GM23338 (cell line): Measurements from ENCODE around the gene PACS1. TPM values are rescaled to one million over a fixed set of nuclear protein-coding genes. Genes with fewer than 3 reads are reported as not detected.

Experiments
- ATAC-seq: fragments of 200-7000 bp; cut with Tn5 transposase; 3 replicates; pipeline ENCODE4 v1.9.1; 2020
- DNase-seq: peaks from one replicate; pipeline ENCODE4 v3.0.0-alpha.2; 2015; ENCODE audit warnings: low spot score
- H2AFZ ChIP-seq: fragments of 200-600 bp; sonication (generic); 2 replicates; pipeline ENCODE4 v1.8.0; 2016; ENCODE audit warnings: antibody characterized with exemption, mild to moderate bottlenecking, moderate library complexity
- H3F3A ChIP-seq: fragments of 200-600 bp; sonication (generic); replicated peaks from 2 replicates; pipeline ENCODE4 v1.8.0; 2017; ENCODE audit warnings: antibody characterized with exemption, mixed run types, low read depth
- H3K27ac ChIP-seq: fragments of 200-600 bp; sonication (generic); 2 replicates; pipeline ENCODE4 v1.6.1; 2016; ENCODE audit warnings: low read depth
- H3K27me3 ChIP-seq: fragments of 200-600 bp; sonication (generic); 2 replicates; pipeline ENCODE4 v1.8.0; 2016; ENCODE audit warnings: mild to moderate bottlenecking, mixed run types, moderate library complexity; ENCODE audit not compliant: insufficient read depth
- H3K36me3 ChIP-seq: fragments of 200-600 bp; sonication (generic); 2 replicates; pipeline ENCODE4 v1.8.0; 2016; ENCODE audit warnings: mild to moderate bottlenecking; ENCODE audit not compliant: insufficient read depth
- H3K4me1 ChIP-seq: fragments of 200-600 bp; sonication (generic); 2 replicates; pipeline ENCODE4 v1.8.0; 2016; ENCODE audit warnings: mild to moderate bottlenecking, moderate library complexity; ENCODE audit not compliant: insufficient read depth
- H3K4me2 ChIP-seq: fragments of 200-600 bp; sonication (generic); 2 replicates; pipeline ENCODE4 v1.7.1; 2017; ENCODE audit warnings: mixed run types
- H3K4me3 ChIP-seq: fragments of 200-600 bp; sonication (generic); 2 replicates; pipeline ENCODE4 v1.6.1; 2016; ENCODE audit warnings: mixed run types
- H3K79me2 ChIP-seq: fragments of 200-600 bp; sonication (generic); replicated peaks from 2 replicates; pipeline ENCODE4 v1.8.0; 2017; ENCODE audit warnings: mild to moderate bottlenecking; ENCODE audit not compliant: insufficient read depth
- H3K9me2 ChIP-seq: fragments of 200-600 bp; sonication (generic); 2 replicates; pipeline ENCODE4 v1.8.0; 2017; ENCODE audit not compliant: insufficient read depth
- H4K20me1 ChIP-seq: fragments of 200-600 bp; sonication (generic); replicated peaks from 2 replicates; pipeline ENCODE4 v1.8.0; 2017; ENCODE audit warnings: mild to moderate bottlenecking; ENCODE audit not compliant: insufficient read depth
- H3K27ac Mint-ChIP-seq: 2 replicates; pipeline ENCODE4 v1.8.0; 2020; ENCODE audit warnings: inconsistent platforms, mild to moderate bottlenecking, moderate library complexity, mixed read lengths
- H3K27me3 Mint-ChIP-seq: 3 replicates; pipeline ENCODE4 v1.8.0; 2022; ENCODE audit warnings: low read depth, mild to moderate bottlenecking, moderate library complexity, mixed read lengths, inconsistent platforms; ENCODE audit not compliant: insufficient read depth, poor library complexity
- H3K36me3 Mint-ChIP-seq: 3 replicates; pipeline ENCODE4 v1.8.0; 2021; ENCODE audit warnings: low read depth, mild to moderate bottlenecking, inconsistent platforms, moderate library complexity, mixed read lengths
- H3K4me1 Mint-ChIP-seq: 3 replicates; pipeline ENCODE4 v1.8.0; 2020; ENCODE audit warnings: mild to moderate bottlenecking, inconsistent platforms, mixed read lengths
- H3K4me3 Mint-ChIP-seq: 3 replicates; pipeline ENCODE4 v1.8.0; 2021; ENCODE audit warnings: moderate library complexity, mild to moderate bottlenecking, inconsistent platforms, mixed read lengths
- H3K9me3 Mint-ChIP-seq: 3 replicates; pipeline ENCODE4 v1.8.0; 2020; ENCODE audit warnings: moderate library complexity, mild to moderate bottlenecking, inconsistent platforms, mixed read lengths
- CREB1 ChIP-seq: fragments of 250-450 bp; sonication (Bioruptor Pico); IDR thresholded peaks from 2 replicates; pipeline ENCODE4 v1.5.0; 2020; ENCODE audit warnings: low read depth, mild to moderate bottlenecking, moderate library complexity
- CTCF ChIP-seq, 2 experiments: fragments of 200-600 bp in 1 of 2; sonication (generic) in 1 of 2; conservative IDR thresholded peaks; 2 replicates each; pipeline versions ENCODE4 v1.5.1 to v1.6.1; 2016 to 2017; ENCODE audit warnings: antibody characterized with exemption in 2 of 2, low read depth in 2 of 2, mild to moderate bottlenecking in 2 of 2, moderate library complexity in 1 of 2
- EZH2 ChIP-seq: fragments of 200-600 bp; sonication (generic); IDR thresholded peaks from one replicate; pipeline ENCODE4 v1.8.0; 2017; ENCODE audit warnings: antibody characterized with exemption, mild to moderate bottlenecking, low read depth; ENCODE audit not compliant: unreplicated experiment
- JUNB ChIP-seq: IDR thresholded peaks from one replicate; pipeline ENCODE4 v1.6.1; 2016; ENCODE audit warnings: antibody characterized with exemption; ENCODE audit not compliant: unreplicated experiment
- NANOG ChIP-seq: IDR thresholded peaks from 2 replicates; pipeline ENCODE4 v1.6.1; 2016; ENCODE audit warnings: antibody characterized with exemption, borderline replicate concordance
- POLR2AphosphoS5 ChIP-seq: IDR thresholded peaks from 2 replicates; pipeline ENCODE4 v1.6.1; 2016; ENCODE audit warnings: antibody characterized with exemption, low read depth
- STAT1 ChIP-seq: IDR thresholded peaks from one replicate; pipeline ENCODE4 v1.6.1; 2016; ENCODE audit warnings: antibody characterized with exemption; ENCODE audit not compliant: unreplicated experiment
- ZNF114 ChIP-seq: fragments of 250-450 bp; sonication (Bioruptor Pico); IDR thresholded peaks from 2 replicates; pipeline ENCODE4 v1.5.0; 2020; ENCODE audit warnings: mild to moderate bottlenecking, moderate library complexity
- ZNF331 ChIP-seq: fragments of 250-450 bp; sonication (Bioruptor Pico); IDR thresholded peaks from 2 replicates; pipeline ENCODE4 v1.5.0; 2020; ENCODE audit warnings: low read depth, mild to moderate bottlenecking, moderate library complexity
- ZNF462 ChIP-seq: fragments of 250-450 bp; sonication (Bioruptor Pico); IDR thresholded peaks from 2 replicates; pipeline ENCODE4 v1.5.0; 2020; ENCODE audit warnings: mild to moderate bottlenecking, moderate library complexity
- polyA plus RNA-seq: library from polyadenylated mRNA; unstranded; fragments of >200 nt; fragmentation: Nextera tagmentation; extraction: Ambion mirVana; gene quantifications from 2 replicates; pipeline ENCODE4 v1.2.1, GENCODE V29; 2016
- total RNA-seq: library from RNA; depleted of rRNA; stranded (reverse); fragments of >200 nt; shearing (Covaris generic); gene quantifications from 2 replicates; pipeline ENCODE4 v1.2.3, GENCODE V29; 2014

PACS1 gene
- total and polyA plus RNA-seq, 2 experiments from 2014 or later, result 8.0 to 37.5 TPM

- H3K4me1 ChIP-seq, result peaks cover 29% of the 10 kb centered on the region
- H3K27me3 ChIP-seq, result no peaks in the 10 kb centered on the region
- DNase-seq (no peak), ATAC-seq (no peak)
- Mint-ChIP-seq H3K27ac (no peak overlapping the region), H3K27me3 (peaks cover 8% of the 10 kb centered on the region), H3K9me3 (no peaks in the 10 kb centered on the region), H3K36me3 (no peaks in the 10 kb centered on the region), H3K4me3 (no peak overlapping the region), H3K4me1 (peaks cover 27% of the 10 kb centered on the region)
- no peaks in the 10 kb centered on the region; the same call in 1 of the 2 replicates for H4K20me1 ChIP-seq
- no peak overlapping the region for H3K4me3 ChIP-seq
- no peaks in the 10 kb centered on the region for H3F3A ChIP-seq
- no peak overlapping the region for H3K4me2 ChIP-seq
- no peaks in the 10 kb centered on the region for H3K9me2 ChIP-seq
- TF ChIP-seq JUNB (no peak), ZNF114 (no peak), CREB1 (no peak), STAT1 (no peak), NANOG (no peak), ZNF331 (CRISPR knock-in tag) (no peak)
- no peaks in the 10 kb centered on the region for H3K36me3 ChIP-seq
- no peak overlapping the region; the same call in 1 of the 2 replicates for H3K27ac ChIP-seq
- no peak overlapping the region for H2AFZ ChIP-seq
- peaks cover 2% of the 10 kb centered on the region; the same call in 1 of the 2 replicates for H3K79me2 ChIP-seq
Observed at GRCh38 chr11:66118847-66119246, 48.8 kb downstream of the PACS1 start.

GRCh38 chr11:66119348-66120133, 49.5 kb downstream of the PACS1 start:
- no peaks in the 10 kb centered on the region; the same call in 1 of the 2 replicates for H3K79me2 ChIP-seq
- 0 out of 2 replicates have a peak overlapping the region, but pooled peaks have one; percentile 7 for H3K4me2 ChIP-seq
- peak; percentile 46 for DNase-seq
- no peak overlapping the region for H3K4me3 ChIP-seq
- no peaks in the 10 kb centered on the region; the same call in 1 of the 2 replicates for H4K20me1 ChIP-seq
- H3F3A ChIP-seq, result no peaks in the 10 kb centered on the region
- H3K36me3 ChIP-seq, result no peaks in the 10 kb centered on the region
- Mint-ChIP-seq H3K36me3 (no peaks in the 10 kb centered on the region), H3K9me3 (no peaks in the 10 kb centered on the region), H3K27me3 (peaks cover 7% of the 10 kb centered on the region), H3K4me1 (peaks cover 28% of the 10 kb centered on the region), H3K27ac (no peak overlapping the region), H3K4me3 (no peak overlapping the region; the same call in 2 of the 3 replicates)
- no peak overlapping the region; the same call in 1 of the 2 replicates for H3K27ac ChIP-seq
- H3K27me3 ChIP-seq, result no peaks in the 10 kb centered on the region
- H3K4me1 ChIP-seq, result peaks cover 29% of the 10 kb centered on the region
- no peak overlapping the region for H2AFZ ChIP-seq
- ATAC-seq, result peak; percentile 70
- no peaks in the 10 kb centered on the region for H3K9me2 ChIP-seq
- TF ChIP-seq CTCF (conservative IDR thresholded peaks at IDR 0.05; ENCODE audit: low read depth in 2 of 2) (no peak), NANOG (no peak), EZH2 (no peak), ZNF462 (CRISPR knock-in tag) (no peak), STAT1 (no peak), CREB1 (no peak), POLR2AphosphoS5 (no peak)
